Caco-2 (cell line): ENCODE data around the gene ZNRF3. TPM values are rescaled to one million over a fixed set of nuclear protein-coding genes. Genes with fewer than 3 reads are reported as not detected.

Experiments used
- BruUV-seq: library from RNA; stranded (reverse); fragments of 400-500 nt; replicated peaks from 2 replicates; lab custom pipeline; 2021; lab: Mats Ljungman, UMichigan
- CTCF ChIA-PET: fragments of 300-600 bp; sonication (Branson Sonifier 250); formaldehyde crosslinking; loops from one replicate; lab custom pipeline; 2022; ENCODE audit warnings: antibody characterized with exemption; lab: Charles Lee
- POLR2A ChIA-PET: fragments of 300-600 bp; sonication (Branson Sonifier 250); formaldehyde crosslinking; loops from one replicate; lab custom pipeline; 2022; ENCODE audit warnings: antibody characterized with exemption; lab: Charles Lee
- DNase-seq, 2 experiments: peaks; one replicate each; pipeline versions ENCODE4 v3.0.0 to v3.0.0-alpha.2; 2020 to 2022
- H3K27me3 ChIP-seq: replicated peaks from 2 replicates; pipeline ENCODE4 v1.6.0; 2011; ENCODE audit warnings: low read length; ENCODE audit not compliant: control insufficient read depth, insufficient read depth
- H3K36me3 ChIP-seq: 2 replicates; pipeline ENCODE4 v1.5.1; 2011; ENCODE audit warnings: low read length; ENCODE audit not compliant: control insufficient read depth, insufficient read depth
- H3K4me1 ChIP-seq: fragments of 250-450 bp; sonication (Bioruptor Pico); 2 replicates; pipeline ENCODE4 v1.5.1; 2020; ENCODE audit warnings: mild to moderate bottlenecking
- H3K4me3 ChIP-seq: 2 replicates; pipeline ENCODE4 v1.5.1; 2011; ENCODE audit warnings: low read depth, mild to moderate bottlenecking, control low read depth, low read length
- H3K9me3 ChIP-seq: fragments of 250-450 bp; sonication (Bioruptor Pico); 2 replicates; pipeline ENCODE4 v1.5.1; 2020; ENCODE audit warnings: mild to moderate bottlenecking, moderate library complexity
- H3K27ac Mint-ChIP-seq: one replicate; pipeline ENCODE4 v1.8.0; 2022; ENCODE audit warnings: mixed read lengths; ENCODE audit not compliant: unreplicated experiment
- H3K27me3 Mint-ChIP-seq: one replicate; pipeline ENCODE4 v1.8.0; 2022; ENCODE audit warnings: mixed read lengths; ENCODE audit not compliant: insufficient read depth, unreplicated experiment
- H3K36me3 Mint-ChIP-seq: one replicate; pipeline ENCODE4 v1.8.0; 2022; ENCODE audit warnings: mild to moderate bottlenecking, mixed read lengths; ENCODE audit not compliant: insufficient read depth, unreplicated experiment
- H3K4me1 Mint-ChIP-seq: one replicate; pipeline ENCODE4 v1.8.0; 2022; ENCODE audit warnings: low read depth, mixed read lengths; ENCODE audit not compliant: unreplicated experiment
- H3K4me3 Mint-ChIP-seq: one replicate; pipeline ENCODE4 v1.8.0; 2022; ENCODE audit warnings: mild to moderate bottlenecking, moderate library complexity, mixed read lengths; ENCODE audit not compliant: unreplicated experiment
- H3K9me3 Mint-ChIP-seq: one replicate; pipeline ENCODE4 v1.8.0; 2022; ENCODE audit warnings: mixed read lengths; ENCODE audit not compliant: unreplicated experiment
- intact Hi-C: fragments of 100-400 bp; cut with micrococcal nuclease; formaldehyde crosslinking; loops from one replicate; pipeline ENCODE4 v1.10.0; 2022; ENCODE audit not compliant: unreplicated experiment
- total RNA-seq: library from RNA; stranded (reverse); gene quantifications from 2 replicates; pipeline ENCODE4 v1.2.3, GENCODE V29; 2022
- TF ChIP-seq, protein P1 (sequence below), 2 experiments: fragments of 200-600 bp in 1 of 2; IDR thresholded peaks; 1 replicate in 1 of 2; 2 replicates in 1 of 2; pipeline versions ENCODE4 v1.5.1 to v1.8.0; 2011 to 2022; ENCODE audit warnings: antibody characterized with exemption in 1 of 2, control low read depth in 1 of 2, inconsistent platforms in 1 of 2, low read depth in 1 of 2, low read length in 1 of 2, mild to moderate bottlenecking in 1 of 2, moderate library complexity in 1 of 2; ENCODE audit not compliant: insufficient read depth in 1 of 2, severe bottlenecking in 1 of 2, unreplicated experiment in 1 of 2

ZNRF3 gene
- total RNA-seq, 1 experiment from 2014 or later: 41.1 TPM

DNA sequence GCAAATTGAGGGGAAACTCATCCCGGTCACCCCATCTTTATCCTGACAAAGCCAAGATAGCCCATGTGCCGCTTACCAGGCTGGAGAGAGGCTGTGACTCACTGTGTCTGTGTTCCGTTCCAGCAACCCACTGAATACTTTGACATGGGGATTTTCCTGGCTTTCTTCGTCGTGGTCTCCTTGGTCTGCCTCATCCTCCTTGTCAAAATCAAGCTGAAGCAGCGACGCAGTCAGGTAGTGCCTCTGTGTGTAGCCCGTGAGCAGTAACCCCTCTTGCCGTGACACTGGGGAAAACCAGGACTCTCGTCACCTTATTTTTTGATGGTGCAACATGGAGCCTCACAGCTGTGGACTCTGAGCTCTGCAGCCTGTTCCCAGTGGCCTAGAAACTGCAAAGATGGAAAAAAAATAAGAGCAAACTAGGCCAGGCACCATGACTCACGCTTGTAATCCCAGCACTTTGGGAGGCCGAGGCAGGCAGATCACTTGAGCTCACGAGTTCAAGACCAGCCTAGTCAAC is 161.3 kb downstream of the ZNRF3 start:
- POLR2A ChIA-PET: no interaction called here
- intact Hi-C loops: loop anchor here (5.0 kb wide), 2 partner anchors 52 to 442 kb away; no protein-coding TSS in a partner anchor
- CTCF ChIA-PET: interaction anchor here (0.9 kb wide), 1 partner anchor 163 kb away, joined by 3 read pairs; no protein-coding TSS in a partner anchor

DNA sequence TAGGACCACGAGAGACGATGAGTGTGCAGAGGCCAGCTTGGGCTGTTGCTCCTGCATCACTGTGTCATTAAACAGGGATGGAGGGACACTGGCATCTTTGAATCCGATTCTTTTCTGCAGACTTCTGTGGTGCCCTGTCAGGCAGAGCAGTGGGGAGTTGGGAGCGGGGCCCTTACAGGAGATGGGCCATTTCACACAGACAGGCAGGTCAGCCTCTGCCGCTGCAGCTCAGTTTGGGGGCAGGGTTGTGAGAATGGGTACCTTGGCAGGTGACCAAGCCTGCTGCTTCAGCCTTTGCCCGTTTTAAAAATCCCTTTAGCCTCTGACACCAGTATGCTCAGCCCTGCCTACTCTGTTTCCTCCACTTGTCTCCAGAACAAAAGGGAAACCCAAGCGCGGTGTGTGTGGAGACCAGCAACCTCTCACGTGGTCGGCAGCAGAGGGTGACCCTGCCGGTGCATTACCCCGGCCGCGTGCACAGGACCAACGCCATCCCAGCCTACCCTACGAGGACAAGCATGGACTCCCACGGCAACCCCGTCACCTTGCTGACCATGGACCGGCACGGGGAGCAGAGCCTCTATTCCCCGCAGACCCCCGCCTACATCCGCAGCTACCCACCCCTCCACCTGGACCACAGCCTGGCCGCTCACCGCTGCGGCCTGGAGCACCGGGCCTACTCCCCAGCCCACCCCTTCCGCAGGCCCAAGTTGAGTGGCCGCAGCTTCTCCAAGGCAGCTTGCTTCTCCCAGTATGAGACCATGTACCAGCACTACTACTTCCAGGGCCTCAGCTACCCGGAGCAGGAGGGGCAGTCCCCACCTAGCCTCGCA is 165.7 kb downstream of the ZNRF3 start:
- no peaks in the 10 kb centered on the region for H3K4me1 ChIP-seq
- H3K4me3 Mint-ChIP-seq: no peak overlapping the region
- intact Hi-C loops: no loop called here
- TF ChIP-seq, protein P1, sequence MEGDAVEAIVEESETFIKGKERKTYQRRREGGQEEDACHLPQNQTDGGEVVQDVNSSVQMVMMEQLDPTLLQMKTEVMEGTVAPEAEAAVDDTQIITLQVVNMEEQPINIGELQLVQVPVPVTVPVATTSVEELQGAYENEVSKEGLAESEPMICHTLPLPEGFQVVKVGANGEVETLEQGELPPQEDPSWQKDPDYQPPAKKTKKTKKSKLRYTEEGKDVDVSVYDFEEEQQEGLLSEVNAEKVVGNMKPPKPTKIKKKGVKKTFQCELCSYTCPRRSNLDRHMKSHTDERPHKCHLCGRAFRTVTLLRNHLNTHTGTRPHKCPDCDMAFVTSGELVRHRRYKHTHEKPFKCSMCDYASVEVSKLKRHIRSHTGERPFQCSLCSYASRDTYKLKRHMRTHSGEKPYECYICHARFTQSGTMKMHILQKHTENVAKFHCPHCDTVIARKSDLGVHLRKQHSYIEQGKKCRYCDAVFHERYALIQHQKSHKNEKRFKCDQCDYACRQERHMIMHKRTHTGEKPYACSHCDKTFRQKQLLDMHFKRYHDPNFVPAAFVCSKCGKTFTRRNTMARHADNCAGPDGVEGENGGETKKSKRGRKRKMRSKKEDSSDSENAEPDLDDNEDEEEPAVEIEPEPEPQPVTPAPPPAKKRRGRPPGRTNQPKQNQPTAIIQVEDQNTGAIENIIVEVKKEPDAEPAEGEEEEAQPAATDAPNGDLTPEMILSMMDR (IDR thresholded peaks at IDR 0.05; ENCODE audit: insufficient read depth in 1 of 2, low read depth in 1 of 2, low read length in 1 of 2, severe bottlenecking in 1 of 2, unreplicated experiment in 1 of 2): no peak
- no peak overlapping the region for H3K27ac Mint-ChIP-seq
- ChIA-PET POLR2A (no interaction called here), CTCF (no interaction called here)
- H3K36me3 ChIP-seq: peaks cover 8% of the 10 kb centered on the region
- H3K9me3 ChIP-seq: no peaks in the 10 kb centered on the region
- BruUV-seq: no TSS peak
- DNase-seq: no peak
- no peaks in the 10 kb centered on the region for H3K27me3 Mint-ChIP-seq
- no peaks in the 10 kb centered on the region for H3K9me3 Mint-ChIP-seq
- peaks cover 8% of the 10 kb centered on the region for H3K4me1 Mint-ChIP-seq
- no peak overlapping the region for H3K4me3 ChIP-seq
- H3K27me3 ChIP-seq: no peaks in the 10 kb centered on the region
- peaks cover 89% of the 10 kb centered on the region for H3K36me3 Mint-ChIP-seq

More for the DNA sequence above, 161.3 kb downstream of the ZNRF3 start:
- BruUV-seq: no TSS peak
- H3K9me3 Mint-ChIP-seq: no peaks in the 10 kb centered on the region
- no peak overlapping the region for H3K4me3 Mint-ChIP-seq
- peaks cover 8% of the 10 kb centered on the region for H3K36me3 ChIP-seq
- peaks cover 7% of the 10 kb centered on the region for H3K4me1 Mint-ChIP-seq
- TF ChIP-seq, protein P1 (IDR thresholded peaks at IDR 0.05; ENCODE audit: insufficient read depth in 1 of 2, low read depth in 1 of 2, low read length in 1 of 2, severe bottlenecking in 1 of 2, unreplicated experiment in 1 of 2): no peak
- H3K36me3 Mint-ChIP-seq: peaks cover 90% of the 10 kb centered on the region
- H3K9me3 ChIP-seq: no peaks in the 10 kb centered on the region
- DNase-seq: no peak
- H3K27me3 Mint-ChIP-seq: no peaks in the 10 kb centered on the region
- H3K27me3 ChIP-seq: no peaks in the 10 kb centered on the region
- H3K4me3 ChIP-seq: no peak overlapping the region
- H3K4me1 ChIP-seq: peaks cover 13% of the 10 kb centered on the region
- H3K27ac Mint-ChIP-seq: no peak overlapping the region

DNA sequence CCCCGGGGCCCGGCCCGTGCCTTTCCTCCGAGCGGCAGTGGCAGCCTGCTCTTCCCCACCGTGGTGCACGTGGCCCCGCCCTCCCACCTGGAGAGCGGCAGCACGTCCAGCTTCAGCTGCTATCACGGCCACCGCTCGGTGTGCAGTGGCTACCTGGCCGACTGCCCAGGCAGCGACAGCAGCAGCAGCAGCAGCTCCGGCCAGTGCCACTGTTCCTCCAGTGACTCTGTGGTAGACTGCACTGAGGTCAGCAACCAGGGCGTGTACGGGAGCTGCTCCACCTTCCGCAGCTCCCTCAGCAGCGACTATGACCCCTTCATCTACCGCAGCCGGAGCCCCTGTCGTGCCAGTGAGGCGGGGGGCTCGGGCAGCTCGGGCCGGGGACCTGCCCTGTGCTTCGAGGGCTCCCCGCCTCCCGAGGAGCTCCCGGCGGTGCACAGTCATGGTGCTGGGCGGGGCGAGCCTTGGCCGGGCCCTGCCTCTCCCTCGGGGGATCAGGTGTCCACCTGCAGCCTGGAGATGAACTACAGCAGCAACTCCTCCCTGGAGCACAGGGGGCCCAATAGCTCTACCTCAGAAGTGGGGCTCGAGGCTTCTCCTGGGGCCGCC is 166.4 kb downstream of the ZNRF3 start:
- H3K4me1 ChIP-seq: no peaks in the 10 kb centered on the region
- ChIA-PET POLR2A (no interaction called here), CTCF (no interaction called here)
- no peak overlapping the region for H3K4me3 Mint-ChIP-seq
- DNase-seq: no peak
- intact Hi-C loops: no loop called here
- H3K9me3 ChIP-seq: no peaks in the 10 kb centered on the region
- peaks cover 4% of the 10 kb centered on the region for H3K36me3 ChIP-seq
- BruUV-seq: no TSS peak
- H3K36me3 Mint-ChIP-seq: peaks cover 89% of the 10 kb centered on the region
- no peak overlapping the region for H3K27ac Mint-ChIP-seq
- no peaks in the 10 kb centered on the region for H3K9me3 Mint-ChIP-seq
- no peak overlapping the region for H3K4me3 ChIP-seq
- no peaks in the 10 kb centered on the region for H3K27me3 ChIP-seq
- TF ChIP-seq, protein P1 (IDR thresholded peaks at IDR 0.05; ENCODE audit: insufficient read depth in 1 of 2, low read depth in 1 of 2, low read length in 1 of 2, severe bottlenecking in 1 of 2, unreplicated experiment in 1 of 2): no peak
- peaks cover 8% of the 10 kb centered on the region for H3K4me1 Mint-ChIP-seq
- H3K27me3 Mint-ChIP-seq: no peaks in the 10 kb centered on the region
